GM23338 (cell line): Measurements from ENCODE around the gene KCNAB1.

Experiments
- CREB1 ChIP-seq: fragments of 250-450 bp; sonication (Bioruptor Pico); IDR thresholded peaks from 2 replicates; pipeline ENCODE4 v1.5.0; 2020; ENCODE audit warnings: low read depth, mild to moderate bottlenecking, moderate library complexity
- CTCF ChIP-seq, 2 experiments: fragments of 200-600 bp in 1 of 2; sonication (generic) in 1 of 2; conservative IDR thresholded peaks; 2 replicates each; pipeline versions ENCODE4 v1.5.1 to v1.6.1; 2016 to 2017; ENCODE audit warnings: antibody characterized with exemption in 2 of 2, low read depth in 2 of 2, mild to moderate bottlenecking in 2 of 2, moderate library complexity in 1 of 2
- ETS1 ChIP-seq: IDR thresholded peaks from 2 replicates; pipeline ENCODE4 v1.6.1; 2016; ENCODE audit warnings: antibody characterized with exemption
- EZH2 ChIP-seq: fragments of 200-600 bp; sonication (generic); IDR thresholded peaks from one replicate; pipeline ENCODE4 v1.8.0; 2017; ENCODE audit warnings: antibody characterized with exemption, mild to moderate bottlenecking, low read depth; ENCODE audit not compliant: unreplicated experiment
- EZH2phosphoT487 ChIP-seq: fragments of 200-600 bp; sonication (generic); IDR thresholded peaks from one replicate; pipeline ENCODE4 v1.8.1; 2018; ENCODE audit warnings: antibody characterized with exemption; ENCODE audit not compliant: unreplicated experiment
- POLR2AphosphoS5 ChIP-seq: IDR thresholded peaks from 2 replicates; pipeline ENCODE4 v1.6.1; 2016; ENCODE audit warnings: antibody characterized with exemption, low read depth
- REST ChIP-seq: IDR thresholded peaks from one replicate; pipeline ENCODE4 v1.6.1; 2018; ENCODE audit warnings: antibody characterized with exemption; ENCODE audit not compliant: unreplicated experiment
- ZNF114 ChIP-seq: fragments of 250-450 bp; sonication (Bioruptor Pico); IDR thresholded peaks from 2 replicates; pipeline ENCODE4 v1.5.0; 2020; ENCODE audit warnings: mild to moderate bottlenecking, moderate library complexity
- ZNF462 ChIP-seq: fragments of 250-450 bp; sonication (Bioruptor Pico); IDR thresholded peaks from 2 replicates; pipeline ENCODE4 v1.5.0; 2020; ENCODE audit warnings: mild to moderate bottlenecking, moderate library complexity

GRCh38 chr3:156582532-156583183 is 462.3 kb downstream of the KCNAB1 start:
- TF ChIP-seq CREB1 (CRISPR knock-in tag) (no peak), ZNF462 (no peak), POLR2AphosphoS5 (no peak), CTCF (conservative IDR thresholded peaks at IDR 0.05; ENCODE audit: low read depth in 2 of 2) (no peak), REST (no peak), EZH2phosphoT487 (no peak), EZH2 (no peak), ETS1 (no peak), ZNF114 (CRISPR knock-in tag) (no peak)
